RCC 7860 (cell line): ENCODE data around the gene PJA1.

Source experiments
- DNase-seq: peaks from one replicate; pipeline ENCODE4 v3.0.0-alpha.2; 2015; ENCODE audit warnings: low spot score
- FAIRE-seq: peaks from 2 replicates; lab custom pipeline; 2012; peaks lifted over from hg19 to GRCh38; lab: Jason Lieb, UNC

Gene PJA1

DNA sequence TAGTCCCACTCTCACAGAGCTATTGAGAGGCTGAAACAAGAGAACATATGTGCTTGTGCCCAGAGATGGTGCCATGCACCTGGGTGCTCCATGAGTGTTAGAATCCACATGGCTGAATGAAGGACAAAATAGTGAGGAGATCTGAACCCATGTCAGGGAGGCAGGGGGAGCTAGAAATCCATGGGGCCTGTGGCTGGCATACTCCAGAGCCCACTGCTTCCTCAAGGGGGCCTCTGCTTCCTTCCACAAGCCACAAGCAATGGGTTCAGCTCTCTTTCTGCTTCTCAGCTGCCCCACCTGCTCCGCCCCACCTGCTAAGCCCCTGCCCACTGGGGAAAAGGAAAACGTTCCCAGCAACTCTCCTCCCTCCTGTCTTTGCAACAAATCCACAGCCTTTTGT is 46.1 kb downstream of the PJA1 start:
- no peak for FAIRE-seq
- no peak for DNase-seq

DNA sequence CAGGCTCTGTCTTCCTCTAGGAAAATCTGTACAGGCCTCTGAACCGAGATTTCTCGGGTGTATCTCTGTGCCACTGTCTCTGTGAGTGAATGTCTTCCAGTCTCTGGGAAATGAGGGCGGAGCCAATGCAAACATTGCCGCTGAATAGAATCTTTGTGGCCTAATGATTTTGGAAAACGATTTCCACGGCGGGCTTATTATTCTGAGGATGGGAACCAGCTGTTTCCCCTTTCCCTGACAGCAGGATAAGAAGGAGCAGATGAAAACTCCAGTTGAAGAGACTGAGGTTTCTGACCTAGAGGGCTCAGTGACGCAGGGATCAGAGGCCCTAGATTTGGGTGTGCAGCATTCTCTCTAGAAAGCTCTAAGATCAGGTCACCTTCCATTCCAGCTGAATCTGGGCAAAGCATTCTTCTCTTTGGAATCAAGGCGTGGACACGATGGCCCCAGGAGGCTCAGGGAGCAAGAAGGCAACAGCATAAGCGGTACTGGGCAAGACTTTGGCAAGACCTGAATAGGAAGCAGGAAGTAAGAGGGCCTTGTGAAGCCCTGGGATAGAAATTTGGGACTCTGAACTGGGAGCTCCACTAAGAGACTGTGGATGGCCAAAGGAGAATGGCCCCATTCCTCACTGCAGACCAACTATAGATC is 47.3 kb downstream of the PJA1 start:
- DNase-seq (no peak), FAIRE-seq (no peak)

DNA sequence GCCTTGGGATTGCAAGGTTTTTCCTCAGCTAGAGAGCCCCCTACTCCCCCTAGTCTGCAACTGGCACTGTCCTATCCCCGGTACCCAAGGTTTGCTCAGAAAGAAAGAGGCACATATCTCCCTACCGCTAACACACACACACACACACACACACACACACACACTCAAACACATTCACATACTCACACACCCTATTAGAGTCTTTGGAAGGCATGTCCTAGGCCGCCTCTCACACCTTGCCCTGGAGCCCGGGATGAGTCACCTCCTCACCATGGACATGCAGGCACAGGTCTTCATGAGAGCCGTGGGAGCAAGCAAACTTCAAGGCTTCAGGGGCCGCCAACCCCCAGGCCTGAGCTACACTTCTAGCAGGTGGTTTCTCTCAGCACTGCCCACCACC is 49.2 kb downstream of the PJA1 start:
- FAIRE-seq = no peak
- no peak for DNase-seq

DNA sequence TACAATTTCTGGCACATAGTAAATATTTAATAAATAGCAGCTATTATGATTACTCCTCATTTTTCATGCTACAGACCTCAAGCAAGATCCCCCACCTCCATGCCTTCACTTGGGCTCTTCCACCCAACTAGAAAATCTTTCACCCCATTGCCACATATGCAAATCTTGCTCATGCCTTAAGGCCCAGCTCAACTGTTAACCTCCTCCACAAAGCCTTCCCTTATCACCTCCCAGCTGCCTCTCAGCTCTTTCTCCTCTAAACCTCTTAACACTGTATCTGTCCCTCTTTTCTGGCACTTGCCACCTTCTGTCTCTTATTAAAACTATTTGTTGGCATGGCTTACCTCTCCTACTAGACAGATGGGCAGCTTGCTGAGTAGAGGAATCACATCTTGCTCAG is 51.5 kb downstream of the PJA1 start:
- DNase-seq = no peak
- no peak for FAIRE-seq
